Prostate gland (tissue), 2 donors: ENCODE results near the gene FRRS1. TPM values are rescaled to one million over a fixed set of nuclear protein-coding genes. Genes with fewer than 3 reads are reported as not detected.

ENCODE experiments used
- DNase-seq: peaks from one replicate; pipeline ENCODE4 v3.0.0-alpha.2; 2019; ENCODE audit warnings: low spot score
- H3K27ac ChIP-seq, 2 donors: fragments of 200-600 bp; sonication (generic); 2 replicates each; pipeline ENCODE4 v1.5.1; 2017 to 2019
- H3K27me3 ChIP-seq: fragments of 200-600 bp; sonication (generic); replicated peaks from 2 replicates; pipeline ENCODE4 v1.5.1; 2019; ENCODE audit not compliant: insufficient read depth
- H3K36me3 ChIP-seq, 2 donors: fragments of 200-600 bp; sonication (generic); 1 replicate in 1 of 2; 2 replicates in 1 of 2; pipeline versions ENCODE4 v1.5.1 to v1.8.1; 2017 to 2019
- H3K4me1 ChIP-seq: fragments of 200-600 bp; sonication (generic); replicated peaks from 2 replicates; pipeline ENCODE4 v1.5.1; 2019
- H3K4me3 ChIP-seq, 2 donors: fragments of 200-600 bp; sonication (generic); 2 replicates each; pipeline ENCODE4 v1.5.1; 2017 to 2019
- H3K9me3 ChIP-seq: fragments of 200-600 bp; sonication (generic); 2 replicates; pipeline ENCODE4 v1.5.1; 2017
- CTCF ChIP-seq, 4 experiments: fragments of 200-600 bp in 2 of 4; fragments of 450-650 bp in 2 of 4; sonication (generic) in 2 of 4; IDR thresholded peaks; 1 replicate in 3 of 4; 2 replicates in 1 of 4; pipeline ENCODE4 v1.5.1; 2016 to 2019; ENCODE audit warnings: antibody characterized with exemption in 4 of 4, mild to moderate bottlenecking in 2 of 4, moderate library complexity in 2 of 4
- POLR2A ChIP-seq: fragments of 450-650 bp; IDR thresholded peaks from one replicate; pipeline ENCODE4 v1.6.1; 2016; ENCODE audit warnings: antibody characterized with exemption, mild to moderate bottlenecking
- POLR2AphosphoS5 ChIP-seq: sonication (generic); formaldehyde crosslinking; IDR thresholded peaks from one replicate; pipeline ENCODE4 v1.6.1; 2017; ENCODE audit warnings: antibody characterized with exemption
- WGBS: methylation state at CpG from one replicate; pipeline ENCODE4 v1.1.5; 2018; 5-methylcytosine and 5-hydroxymethylcytosine counted together
- intact Hi-C: fragments of 100-400 bp; cut with DNase I; formaldehyde crosslinking; loops from one replicate; pipeline ENCODE4 v1.14.2; 2022
- total RNA-seq, 2 donors: library from RNA; depleted of rRNA; stranded (reverse); fragments of >200 nt; gene quantifications; one replicate each; pipeline ENCODE4 v1.1.0, GENCODE V29; 2016

Gene FRRS1
- total RNA-seq, 2 donors from 2014 or later = 9.5 to 16.1 TPM

- no peak for TF ChIP-seq CTCF (IDR thresholded peaks at IDR 0.05)
- TF ChIP-seq POLR2A = no peak
- TF ChIP-seq POLR2AphosphoS5 = no peak
- no peak for DNase-seq
- Histone ChIP-seq H3K4me3 (no peak overlapping the region), H3K9me3 (no peaks in the 10 kb centered on the region), H3K27me3 (no peaks in the 10 kb centered on the region), H3K27ac (no peak overlapping the region), H3K4me1 (no peaks in the 10 kb centered on the region), H3K36me3 (no peaks in the 10 kb centered on the region)
- intact Hi-C loops = no loop called here
- 80% methylated on average over 2 of the region's 2 CpGs for WGBS
Observed at GRCh38 chr1:99691175-99691574, 75.3 kb downstream of the FRRS1 start.

GRCh38 chr1:99685516-99686180 lies 80.8 kb downstream of the FRRS1 start:
- TF ChIP-seq POLR2AphosphoS5 = peak; percentile 37
- peak; percentile 20 to 52 (median 30) for TF ChIP-seq CTCF (IDR thresholded peaks at IDR 0.05)
- TF ChIP-seq POLR2A = no peak
- WGBS = 24% methylated on average over 6 of the region's 6 CpGs
- intact Hi-C loops = no loop called here
- H3K27me3 ChIP-seq = no peaks in the 10 kb centered on the region
- H3K9me3 ChIP-seq = no peaks in the 10 kb centered on the region
- no peaks in the 10 kb centered on the region for H3K36me3 ChIP-seq
- peak; percentile 63 for DNase-seq
- no peak overlapping the region for H3K27ac ChIP-seq
- H3K4me3 ChIP-seq = no peak overlapping the region
- H3K4me1 ChIP-seq = no peaks in the 10 kb centered on the region

GRCh38 chr1:99682291-99682751 lies 84.1 kb downstream of the FRRS1 start:
- intact Hi-C loops = no loop called here
- Histone ChIP-seq H3K36me3 (no peaks in the 10 kb centered on the region), H3K27ac (no peak overlapping the region), H3K4me3 (no peak overlapping the region), H3K9me3 (no peaks in the 10 kb centered on the region), H3K27me3 (no peaks in the 10 kb centered on the region), H3K4me1 (no peaks in the 10 kb centered on the region)
- DNase-seq = no peak
- WGBS = 85% methylated on average over 4 of the region's 4 CpGs
- TF ChIP-seq POLR2A (no peak), POLR2AphosphoS5 (no peak), CTCF (IDR thresholded peaks at IDR 0.05) (no peak)

GRCh38 chr1:99681583-99681982 lies 84.9 kb downstream of the FRRS1 start:
- 86% methylated on average over 3 of the region's 3 CpGs for WGBS
- Histone ChIP-seq H3K36me3 (no peaks in the 10 kb centered on the region), H3K4me3 (no peak overlapping the region), H3K4me1 (no peaks in the 10 kb centered on the region), H3K9me3 (no peaks in the 10 kb centered on the region), H3K27ac (no peak overlapping the region), H3K27me3 (no peaks in the 10 kb centered on the region)
- TF ChIP-seq POLR2AphosphoS5 = no peak
- no peak for TF ChIP-seq POLR2A
- no peak for TF ChIP-seq CTCF (IDR thresholded peaks at IDR 0.05)
- DNase-seq = no peak
- intact Hi-C loops = no loop called here

GRCh38 chr1:99680270-99680669 lies 86.2 kb downstream of the FRRS1 start:
- H3K9me3 ChIP-seq = no peaks in the 10 kb centered on the region
- no peaks in the 10 kb centered on the region for H3K27me3 ChIP-seq
- H3K4me1 ChIP-seq = no peaks in the 10 kb centered on the region
- intact Hi-C loops = no loop called here
- no peak for DNase-seq
- TF ChIP-seq POLR2A (no peak), CTCF (IDR thresholded peaks at IDR 0.05) (no peak), POLR2AphosphoS5 (no peak)
- no peak overlapping the region for H3K27ac ChIP-seq
- no peak overlapping the region for H3K4me3 ChIP-seq
- WGBS = 71% methylated on average over 1 of the region's 1 CpG
- H3K36me3 ChIP-seq = no peaks in the 10 kb centered on the region
